Loucy (cell line): ENCODE results near the gene FMNL2.

Experiments
- CTCF ChIP-seq: fragments of 200-600 bp; sonication (generic); conservative IDR thresholded peaks from 2 replicates; pipeline ENCODE4 v1.5.1; 2014; ENCODE audit warnings: mild to moderate bottlenecking, antibody characterized with exemption, low read length
- EZH2phosphoT487 ChIP-seq: fragments of 200-600 bp; IDR thresholded peaks from 2 replicates; pipeline ENCODE4 v1.6.1; 2018; ENCODE audit warnings: antibody characterized with exemption, mild to moderate bottlenecking, moderate library complexity, borderline replicate concordance

- TF ChIP-seq CTCF (no peak), EZH2phosphoT487 (no peak)
Measured at GRCh38 chr2:152396051-152396511, 61.1 kb downstream of the FMNL2 start.
